Omental fat pad (tissue), 4 donors: ENCODE data around the gene CMTM3. TPM values are rescaled to one million over a fixed set of nuclear protein-coding genes. Genes with fewer than 3 reads are reported as not detected.
A peak's percentile ranks its signal among the peaks of the same experiment; 100 is the strongest.

Experiments
- ATAC-seq: fragments of 150-250 bp; one replicate; pipeline ENCODE4 v1.9.1; 2016; ENCODE audit warnings: mild to moderate bottlenecking, moderate library complexity; ENCODE audit not compliant: low FRiP score
- DNase-seq: peaks from one replicate; pipeline ENCODE4 v3.0.0-alpha.2; 2019; ENCODE audit warnings: low spot score
- CTCF ChIP-seq, 3 donors: fragments of 450-650 bp; IDR thresholded peaks; one replicate each; pipeline ENCODE4 v1.5.1; 2016 to 2017; ENCODE audit warnings: antibody characterized with exemption in 3 of 3, mild to moderate bottlenecking in 3 of 3, moderate library complexity in 2 of 3
- total RNA-seq, 4 donors: library from RNA; depleted of rRNA; stranded (reverse); fragments of >200 nt; gene quantifications; one replicate each; pipeline ENCODE4 v1.1.0, GENCODE V29; 2016

The CMTM3 gene
- total RNA-seq, 4 donors from 2014 or later = 28.9 to 53.4 (median 43.5) TPM

GRCh38 chr16:66617728-66618127, 13.2 kb downstream of the CMTM3 start:
- ATAC-seq (no peak), DNase-seq (no peak)
- no peak for TF ChIP-seq CTCF (IDR thresholded peaks at IDR 0.05)

GRCh38 chr16:66618588-66619375, 14.3 kb downstream of the CMTM3 start:
- DNase-seq (no peak), ATAC-seq (peak; percentile 83)
- no peak for TF ChIP-seq CTCF (IDR thresholded peaks at IDR 0.05)

GRCh38 chr16:66619534-66620428, 15.3 kb downstream of the CMTM3 start:
- no peak for TF ChIP-seq CTCF (IDR thresholded peaks at IDR 0.05)
- ATAC-seq = no peak
- no peak for DNase-seq

- DNase-seq (no peak), ATAC-seq (no peak)
- no peak for TF ChIP-seq CTCF (IDR thresholded peaks at IDR 0.05)
Measured at GRCh38 chr16:66620429-66620795, 15.9 kb downstream of the CMTM3 start.

- no peak for TF ChIP-seq CTCF (IDR thresholded peaks at IDR 0.05)
- DNase-seq = no peak
- no peak for ATAC-seq
Measured at GRCh38 chr16:66621973-66622372, 17.5 kb downstream of the CMTM3 start.

- ATAC-seq (no peak), DNase-seq (no peak)
- TF ChIP-seq CTCF (IDR thresholded peaks at IDR 0.05) = no peak
Measured at GRCh38 chr16:66622863-66623262, 18.4 kb downstream of the CMTM3 start.
